GM04504 (cell line): ENCODE data around the gene CCDC138.

Experiments used
- DNase-seq: peaks from one replicate; pipeline ENCODE4 v3.0.0-alpha.2; 2012; ENCODE audit warnings: low read depth

CCDC138 gene

GRCh38 chr2:108918941-108919341, 132.4 kb downstream of the CCDC138 start:
- DNase-seq: no peak

GRCh38 chr2:108919571-108920373, 133.2 kb downstream of the CCDC138 start:
- no peak for DNase-seq

GRCh38 chr2:108920686-108921085, 134.1 kb downstream of the CCDC138 start:
- no peak for DNase-seq

- no peak for DNase-seq
Measured at GRCh38 chr2:108921096-108922030, 134.8 kb downstream of the CCDC138 start.

- DNase-seq: peak; percentile 1
Measured at GRCh38 chr2:108922141-108922915, 135.8 kb downstream of the CCDC138 start.

GRCh38 chr2:108923019-108923700, 136.6 kb downstream of the CCDC138 start:
- DNase-seq: no peak

- DNase-seq: no peak
Measured at GRCh38 chr2:108923736-108924579, 137.4 kb downstream of the CCDC138 start.

GRCh38 chr2:108924580-108925251, 138.1 kb downstream of the CCDC138 start:
- no peak for DNase-seq

- no peak for DNase-seq
Measured at GRCh38 chr2:108925286-108925685, 138.7 kb downstream of the CCDC138 start.

- DNase-seq: no peak
Measured at GRCh38 chr2:108925735-108926134, 139.2 kb downstream of the CCDC138 start.
